PC-3 (cell line): ENCODE results near the gene FBXO31. TPM values are rescaled to one million over a fixed set of nuclear protein-coding genes. Genes with fewer than 3 reads are reported as not detected.
"Not testable (repeated sequence)": the region's sequence is repeated elsewhere in the genome, so short reads cannot be mapped to it uniquely, and the experiment has no call there.

Experiments used
- ATAC-seq: fragments of 200-7000 bp; cut with Tn5 transposase; 2 replicates; pipeline ENCODE4 v1.9.1; 2020; ENCODE audit warnings: mild to moderate bottlenecking, moderate library complexity
- BruUV-seq: library from RNA; stranded (reverse); fragments of 400-500 nt; replicated peaks from 2 replicates; lab custom pipeline; 2021; lab: Mats Ljungman, UMichigan
- CTCF ChIA-PET: fragments of 300-600 bp; sonication (Branson Sonifier 250); formaldehyde crosslinking; loops from one replicate; lab custom pipeline; 2022; ENCODE audit warnings: antibody characterized with exemption; lab: Charles Lee
- POLR2A ChIA-PET: fragments of 300-600 bp; sonication (Branson Sonifier 250); formaldehyde crosslinking; loops from one replicate; lab custom pipeline; 2022; ENCODE audit warnings: antibody characterized with exemption; ENCODE audit not compliant: unreplicated experiment; lab: Charles Lee
- DNase-seq: peaks from one replicate; pipeline ENCODE4 v3.0.0-alpha.2; 2015
- H2AFZ ChIP-seq: fragments of 300-600 bp; sonication (generic); 2 replicates; pipeline ENCODE4 v1.6.0; 2016; ENCODE audit warnings: antibody characterized with exemption, low read length
- H3F3A ChIP-seq: fragments of 300-600 bp; sonication (generic); one replicate; pipeline ENCODE4 v1.6.0; 2017; ENCODE audit warnings: antibody characterized with exemption, low read length, control low read depth, mild to moderate bottlenecking; ENCODE audit not compliant: unreplicated experiment
- H3K27ac ChIP-seq: fragments of 300-600 bp; sonication (generic); 2 replicates; pipeline ENCODE4 v1.5.1; 2016; ENCODE audit warnings: mild to moderate bottlenecking, low read length
- H3K27me3 ChIP-seq: fragments of 300-600 bp; sonication (generic); 2 replicates; pipeline ENCODE4 v1.6.1; 2016; ENCODE audit warnings: low read length, mixed read lengths
- H3K36me3 ChIP-seq: fragments of 300-600 bp; sonication (generic); 2 replicates; pipeline ENCODE4 v1.6.1; 2016; ENCODE audit warnings: low read depth, mixed run types, low read length, mixed read lengths
- H3K4me1 ChIP-seq: fragments of 300-600 bp; sonication (generic); 2 replicates; pipeline ENCODE4 v1.5.1; 2016; ENCODE audit warnings: low read length; ENCODE audit not compliant: insufficient read depth
- H3K4me2 ChIP-seq: fragments of 300-600 bp; sonication (generic); 2 replicates; pipeline ENCODE4 v1.6.0; 2016; ENCODE audit warnings: low read length
- H3K4me3 ChIP-seq: fragments of 300-600 bp; sonication (generic); 2 replicates; pipeline ENCODE4 v1.5.1; 2016; ENCODE audit warnings: mild to moderate bottlenecking, low read length, mixed read lengths
- H3K79me2 ChIP-seq: fragments of 300-600 bp; sonication (generic); 2 replicates; pipeline ENCODE4 v1.6.1; 2017; ENCODE audit warnings: low read length, mixed read lengths
- H3K9ac ChIP-seq: fragments of 300-600 bp; sonication (generic); 2 replicates; pipeline ENCODE4 v1.6.0; 2016; ENCODE audit warnings: mild to moderate bottlenecking, low read length
- H3K9me2 ChIP-seq: fragments of 300-600 bp; sonication (generic); replicated peaks from 2 replicates; pipeline ENCODE4 v1.6.1; 2016; ENCODE audit warnings: mixed run types, low read length, mixed read lengths
- H3K9me3 ChIP-seq: fragments of 300-600 bp; sonication (generic); 2 replicates; pipeline ENCODE4 v1.6.1; 2016; ENCODE audit warnings: low read length, mixed read lengths
- H4K20me1 ChIP-seq: fragments of 300-600 bp; sonication (generic); 2 replicates; pipeline ENCODE4 v1.6.1; 2016; ENCODE audit warnings: low read length, mixed read lengths
- EZH2 ChIP-seq: fragments of 300-600 bp; sonication (generic); IDR thresholded peaks from one replicate; pipeline ENCODE4 v1.6.1; 2017; ENCODE audit warnings: antibody characterized with exemption, mild to moderate bottlenecking, low read length; ENCODE audit not compliant: unreplicated experiment
- EZH2phosphoT487 ChIP-seq: fragments of 300-600 bp; sonication (generic); IDR thresholded peaks from 2 replicates; pipeline ENCODE4 v1.6.1; 2018; ENCODE audit warnings: mild to moderate bottlenecking, antibody characterized with exemption, low read length, borderline replicate concordance
- intact Hi-C: fragments of 100-400 bp; cut with micrococcal nuclease; formaldehyde crosslinking; loops from 2 replicates; pipeline ENCODE4 v1.9.0; 2023
- total RNA-seq: library from RNA; depleted of rRNA; stranded (reverse); fragments of >200 nt; gene quantifications from 2 replicates; pipeline ENCODE4 v1.2.3, GENCODE V29; 2014
- TF ChIP-seq, protein P1 (sequence below): fragments of 300-600 bp; sonication (generic); conservative IDR thresholded peaks from 2 replicates; pipeline ENCODE4 v1.5.1; 2017; ENCODE audit warnings: antibody characterized with exemption, low read depth, mild to moderate bottlenecking, low read length

Gene FBXO31
- total RNA-seq, 1 experiment from 2014 or later: 14.8 TPM

DNA sequence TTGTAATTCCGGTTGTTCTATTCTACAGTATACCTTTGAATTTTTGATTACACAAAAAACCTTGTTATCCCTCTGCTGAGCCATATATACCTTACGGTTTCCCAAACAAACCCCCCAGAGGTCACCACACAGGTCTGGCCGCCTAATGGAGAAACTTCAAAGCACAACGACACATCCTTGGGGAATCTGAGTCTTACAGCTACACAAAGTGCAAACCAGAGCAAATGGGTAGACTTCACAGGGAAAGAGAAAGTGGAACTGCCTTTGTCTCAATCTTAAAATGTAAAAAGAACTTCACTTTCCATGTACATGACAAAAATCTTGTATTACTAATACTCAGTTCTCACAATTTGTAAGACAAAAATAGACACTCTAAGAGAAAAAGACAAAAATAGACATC is 2.7 kb downstream of the FBXO31 start:
- BruUV-seq: no TSS peak
- intact Hi-C loops: no loop called here
- Histone ChIP-seq H2AFZ (no peak overlapping the region), H3K27me3 (no peaks in the 10 kb centered on the region), H4K20me1 (peaks cover 19% of the 10 kb centered on the region; the same call in 1 of the 2 replicates), H3K4me3 (peak overlapping the region; percentile 81; the same call in 1 of the 2 replicates), H3K4me1 (peaks cover 14% of the 10 kb centered on the region; the same call in 1 of the 2 replicates), H3F3A (no peaks in the 10 kb centered on the region), H3K27ac (no peak overlapping the region), H3K9me3 (no peaks in the 10 kb centered on the region), H3K36me3 (no peaks in the 10 kb centered on the region), H3K9ac (no peak overlapping the region), H3K4me2 (peak overlapping the region; percentile 73), H3K9me2 (no peaks in the 10 kb centered on the region), H3K79me2 (peaks cover 72% of the 10 kb centered on the region)
- DNase-seq: no peak
- ChIA-PET POLR2A (no interaction called here), CTCF (no interaction called here)
- TF ChIP-seq, protein P1, sequence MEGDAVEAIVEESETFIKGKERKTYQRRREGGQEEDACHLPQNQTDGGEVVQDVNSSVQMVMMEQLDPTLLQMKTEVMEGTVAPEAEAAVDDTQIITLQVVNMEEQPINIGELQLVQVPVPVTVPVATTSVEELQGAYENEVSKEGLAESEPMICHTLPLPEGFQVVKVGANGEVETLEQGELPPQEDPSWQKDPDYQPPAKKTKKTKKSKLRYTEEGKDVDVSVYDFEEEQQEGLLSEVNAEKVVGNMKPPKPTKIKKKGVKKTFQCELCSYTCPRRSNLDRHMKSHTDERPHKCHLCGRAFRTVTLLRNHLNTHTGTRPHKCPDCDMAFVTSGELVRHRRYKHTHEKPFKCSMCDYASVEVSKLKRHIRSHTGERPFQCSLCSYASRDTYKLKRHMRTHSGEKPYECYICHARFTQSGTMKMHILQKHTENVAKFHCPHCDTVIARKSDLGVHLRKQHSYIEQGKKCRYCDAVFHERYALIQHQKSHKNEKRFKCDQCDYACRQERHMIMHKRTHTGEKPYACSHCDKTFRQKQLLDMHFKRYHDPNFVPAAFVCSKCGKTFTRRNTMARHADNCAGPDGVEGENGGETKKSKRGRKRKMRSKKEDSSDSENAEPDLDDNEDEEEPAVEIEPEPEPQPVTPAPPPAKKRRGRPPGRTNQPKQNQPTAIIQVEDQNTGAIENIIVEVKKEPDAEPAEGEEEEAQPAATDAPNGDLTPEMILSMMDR: no peak
- TF ChIP-seq EZH2: no peak
- TF ChIP-seq EZH2phosphoT487: no peak
- no peak for ATAC-seq

DNA sequence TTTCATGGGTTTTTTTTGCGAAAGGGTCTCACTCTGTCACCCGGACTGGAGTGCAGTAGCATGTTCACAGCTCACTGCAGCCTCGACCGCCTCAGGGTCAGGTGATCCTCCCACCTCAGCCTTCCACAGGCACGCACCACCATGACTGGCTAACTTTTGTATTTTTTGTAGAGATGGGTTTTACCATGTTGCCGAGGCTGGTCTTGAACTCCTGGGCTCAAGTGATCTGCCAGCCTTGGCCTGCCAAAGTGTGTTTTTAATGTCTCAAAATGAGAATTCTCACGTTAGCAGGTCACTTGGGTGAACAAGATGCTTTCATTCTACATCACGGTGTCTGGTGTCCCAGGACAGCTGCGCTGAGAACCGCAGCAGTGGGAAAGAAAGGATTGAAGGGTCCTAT is 3.2 kb downstream of the FBXO31 start:
- TF ChIP-seq EZH2phosphoT487: no peak
- TF ChIP-seq EZH2: no peak
- TF ChIP-seq, protein P1: no peak
- H4K20me1 ChIP-seq: peaks cover 19% of the 10 kb centered on the region; the same call in 1 of the 2 replicates
- H3K27ac ChIP-seq: no peak overlapping the region
- H2AFZ ChIP-seq: no peak overlapping the region
- intact Hi-C loops: no loop called here
- ChIA-PET CTCF (no interaction called here), POLR2A (no interaction called here)
- H3K9me2 ChIP-seq: no peaks in the 10 kb centered on the region
- BruUV-seq: no TSS peak
- H3K4me3 ChIP-seq: no peak overlapping the region
- H3K79me2 ChIP-seq: peaks cover 77% of the 10 kb centered on the region
- H3F3A ChIP-seq: no peaks in the 10 kb centered on the region
- H3K4me1 ChIP-seq: peaks cover 14% of the 10 kb centered on the region; the same call in 1 of the 2 replicates
- ATAC-seq (no peak), DNase-seq (no peak)
- no peaks in the 10 kb centered on the region for H3K36me3 ChIP-seq
- H3K9ac ChIP-seq: no peak overlapping the region
- H3K27me3 ChIP-seq: no peaks in the 10 kb centered on the region
- H3K9me3 ChIP-seq: no peaks in the 10 kb centered on the region
- no peak overlapping the region for H3K4me2 ChIP-seq

DNA sequence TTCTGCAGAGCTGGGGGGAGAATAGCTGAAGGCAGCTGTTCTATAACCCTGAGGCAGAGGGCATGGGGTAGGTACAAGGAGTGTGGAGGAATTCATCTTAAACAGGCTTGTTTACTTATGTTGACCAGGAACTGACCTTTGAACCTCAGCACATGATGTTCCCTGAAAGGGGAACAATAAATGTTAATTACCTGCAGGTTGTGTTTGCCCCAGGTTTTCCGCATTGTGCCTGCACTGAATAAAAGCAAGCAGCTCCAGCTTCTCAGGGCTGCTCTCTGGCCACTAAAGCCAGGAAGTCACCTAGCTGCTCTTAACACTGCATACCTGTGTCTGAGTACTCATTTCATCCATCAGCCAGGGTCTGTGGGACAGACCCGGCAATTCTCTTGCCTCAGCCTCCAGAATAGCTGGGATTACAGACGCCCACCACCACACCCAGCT is 4.2 kb downstream of the FBXO31 start:
- H3K36me3 ChIP-seq, H3K9ac ChIP-seq, DNase-seq, H3K4me3 ChIP-seq, intact Hi-C loops, CTCF ChIA-PET, H2AFZ ChIP-seq, H3K27ac ChIP-seq, H3F3A ChIP-seq, BruUV-seq, H3K27me3 ChIP-seq, H3K4me2 ChIP-seq, H3K9me3 ChIP-seq, ATAC-seq, POLR2A ChIA-PET, H3K9me2 ChIP-seq: not testable (repeated sequence)
- Histone ChIP-seq H4K20me1 (peaks cover 19% of the 10 kb centered on the region; the same call in 1 of the 2 replicates), H3K4me1 (peaks cover 14% of the 10 kb centered on the region; the same call in 1 of the 2 replicates), H3K79me2 (peaks cover 83% of the 10 kb centered on the region)
